ENCODE results near the gene BCL2.

Gene BCL2

GRCh38 chr18:63107931-63108330 is 211.6 kb downstream of the BCL2 start:
- no peak for DNase-seq (ENCODE audit: low read depth, low spot score)

- DNase-seq (ENCODE audit: low read depth, low spot score) = no peak
Measured at GRCh38 chr18:63107171-63107845, 212.3 kb downstream of the BCL2 start.

- no peak for DNase-seq (ENCODE audit: low read depth, low spot score)
Measured at GRCh38 chr18:63106727-63107126, 212.8 kb downstream of the BCL2 start.

GRCh38 chr18:63105636-63106316 is 213.8 kb downstream of the BCL2 start:
- no peak for DNase-seq (ENCODE audit: low read depth, low spot score)

- no peak for DNase-seq (ENCODE audit: low read depth, low spot score)
Measured at GRCh38 chr18:63104868-63105267, 214.7 kb downstream of the BCL2 start.

- no peak for DNase-seq (ENCODE audit: low read depth, low spot score)
Measured at GRCh38 chr18:63102941-63103744, 216.4 kb downstream of the BCL2 start.

GRCh38 chr18:63100630-63101055 is 218.9 kb downstream of the BCL2 start:
- no peak for DNase-seq (ENCODE audit: low read depth, low spot score)

- DNase-seq (ENCODE audit: low read depth, low spot score) = no peak
Measured at GRCh38 chr18:63099848-63100629, 219.5 kb downstream of the BCL2 start.

GRCh38 chr18:63099091-63099840 is 220.3 kb downstream of the BCL2 start:
- DNase-seq (ENCODE audit: low read depth, low spot score) = no peak

- DNase-seq (ENCODE audit: low read depth, low spot score) = no peak
Measured at GRCh38 chr18:63098018-63098981, 221.3 kb downstream of the BCL2 start.

GRCh38 chr18:63097178-63097577 is 222.4 kb downstream of the BCL2 start:
- DNase-seq (ENCODE audit: low read depth, low spot score) = no peak

GRCh38 chr18:63096327-63096874 is 223.2 kb downstream of the BCL2 start:
- no peak for DNase-seq (ENCODE audit: low read depth, low spot score)

- DNase-seq (ENCODE audit: low read depth, low spot score) = no peak
Measured at GRCh38 chr18:63095768-63096167, 223.8 kb downstream of the BCL2 start.

- no peak for DNase-seq (ENCODE audit: low read depth, low spot score)
Measured at GRCh38 chr18:63091671-63092364, 227.8 kb downstream of the BCL2 start.

GRCh38 chr18:63090334-63090733 is 229.2 kb downstream of the BCL2 start:
- DNase-seq (ENCODE audit: low read depth, low spot score) = no peak

- no peak for DNase-seq (ENCODE audit: low read depth, low spot score)
Measured at GRCh38 chr18:63089041-63089440, 230.5 kb downstream of the BCL2 start.

- DNase-seq (ENCODE audit: low read depth, low spot score) = no peak
Measured at GRCh38 chr18:63088262-63088661, 231.3 kb downstream of the BCL2 start.

GRCh38 chr18:63087421-63088230 is 231.9 kb downstream of the BCL2 start:
- no peak for DNase-seq (ENCODE audit: low read depth, low spot score)

Measured in activated naive CD8-positive, alpha-beta T cell treated with anti-CD3 and anti-CD28 coated beads, Interleukin-2, amount 50 U/mL, for 16 hours (primary cell).